GM19238 (cell line): ENCODE measurements around the gene CPED1.

ENCODE experiments used
- DNase-seq: peaks from one replicate; pipeline ENCODE4 v3.0.0; 2011; ENCODE audit warnings: low spot score; ENCODE audit not compliant: insufficient read length

The CPED1 gene

GRCh38 chr7:121343302-121343701 lies 354.8 kb downstream of the CPED1 start:
- DNase-seq = no peak

GRCh38 chr7:121344093-121344492 lies 355.6 kb downstream of the CPED1 start:
- no peak for DNase-seq

- no peak for DNase-seq
These were observed 356.0 kb downstream of the CPED1 start for GRCh38 chr7:121344497-121344896.
